Measurements from ENCODE around the gene MAP3K10. TPM values are rescaled to one million over a fixed set of nuclear protein-coding genes. Genes with fewer than 3 reads are reported as not detected.

MAP3K10 gene
- total and polyA plus RNA-seq, 2 donors (not counting 1 experiment from before 2014, with no cell fraction given) = 22.5 to 41.6 TPM

- Mint-ChIP-seq H3K27ac (no peak overlapping the region), H3K4me1 (peaks cover 37% of the 10 kb centered on the region), H3K9me3 (ENCODE audit: insufficient read depth) (no peaks in the 10 kb centered on the region), H3K4me3 (no peak overlapping the region), H3K27me3 (no peaks in the 10 kb centered on the region)
- ChIA-PET POLR2A (no interaction called here), CTCF (interaction anchor here (0.5 kb wide), 1 partner anchor 1689 kb away, joined by 3 read pairs; no protein-coding TSS in a partner anchor)
- no peak overlapping the region for H3K9ac ChIP-seq (ENCODE audit: low read length)
- no peaks in the 10 kb centered on the region for H3K27me3 ChIP-seq (replicated peaks in 1 of 4; ENCODE audit: control extremely low read depth in 1 of 4, control insufficient read depth in 3 of 4, insufficient read depth in 4 of 4, low read length in 3 of 4)
- H3K79me2 ChIP-seq (ENCODE audit: control insufficient read depth, insufficient read depth, low read length) = no peaks in the 10 kb centered on the region
- no peak for TF ChIP-seq EZH2 (IDR thresholded peaks at IDR 0.05; ENCODE audit: borderline replicate concordance, insufficient read depth, low read depth, low read length, poor library complexity, severe bottlenecking)
- TF ChIP-seq CTCF (IDR thresholded peaks at IDR 0.05) = no peak
- no peaks in the 10 kb centered on the region for H3K36me3 ChIP-seq (replicated peaks in 1 of 2; ENCODE audit: control extremely low read depth in 1 of 2, control insufficient read depth in 1 of 2, extremely low read depth in 1 of 2, insufficient read depth in 2 of 2, low read length in 1 of 2)
- H4K20me1 ChIP-seq (ENCODE audit: control insufficient read depth, insufficient read depth, low read length, poor library complexity, severe bottlenecking) = no peaks in the 10 kb centered on the region
- H3K4me3 ChIP-seq (ENCODE audit: control extremely low read depth in 1 of 5, extremely low read depth in 1 of 5, insufficient read depth in 1 of 5, low read depth in 2 of 5, low read length in 4 of 5) = no peak overlapping the region
- 73% methylated on average over 17 of the region's 21 CpGs for WGBS (ENCODE audit: insufficient coverage)
- H2AFZ ChIP-seq (ENCODE audit: insufficient read depth, low read depth, low read length, poor library complexity, severe bottlenecking) = no peak overlapping the region
- peaks cover 0 to 3% (median 0%) of the 10 kb centered on the region in 3 donors for H3K9me3 ChIP-seq (ENCODE audit: control extremely low read depth in 1 of 3, control insufficient read depth in 2 of 3, insufficient read depth in 1 of 3, low read length in 2 of 3)
- no peak overlapping the region for H3K27ac ChIP-seq (ENCODE audit: low read length in 2 of 2)
- peak overlapping the region; percentile 31 for H3K4me2 ChIP-seq (replicated peaks; ENCODE audit: low read depth, low read length, poor library complexity, severe bottlenecking)
- peaks cover 44 to 47% of the 10 kb centered on the region in 2 donors for H3K4me1 ChIP-seq (ENCODE audit: control insufficient read depth in 2 of 2, insufficient read depth in 2 of 2, low read length in 2 of 2)
- no peak for DNase-seq
- intact Hi-C loops (cut with micrococcal nuclease) = no loop called here
- ATAC-seq (ENCODE audit: low read depth) = no peak
Measured at GRCh38 chr19:40147693-40148347, 43.4 kb upstream of the MAP3K10 start.

- H3K9ac ChIP-seq (ENCODE audit: low read length) = no peak overlapping the region
- H3K27ac Mint-ChIP-seq = no peak overlapping the region
- POLR2A ChIA-PET = no interaction called here
- peaks cover 0 to 3% (median 0%) of the 10 kb centered on the region in 3 donors for H3K9me3 ChIP-seq (ENCODE audit: control extremely low read depth in 1 of 3, control insufficient read depth in 2 of 3, insufficient read depth in 1 of 3, low read length in 2 of 3)
- ATAC-seq (ENCODE audit: low read depth) (no peak), DNase-seq (no peak)
- H3K4me1 ChIP-seq (ENCODE audit: control insufficient read depth in 2 of 2, insufficient read depth in 2 of 2, low read length in 2 of 2) = peaks cover 31 to 32% of the 10 kb centered on the region in 2 donors
- no peak for TF ChIP-seq EZH2 (IDR thresholded peaks at IDR 0.05; ENCODE audit: borderline replicate concordance, insufficient read depth, low read depth, low read length, poor library complexity, severe bottlenecking)
- no peak for TF ChIP-seq CTCF (IDR thresholded peaks at IDR 0.05)
- no peaks in the 10 kb centered on the region for H3K27me3 Mint-ChIP-seq
- H2AFZ ChIP-seq (ENCODE audit: insufficient read depth, low read depth, low read length, poor library complexity, severe bottlenecking) = no peak overlapping the region
- H3K36me3 ChIP-seq (replicated peaks in 1 of 2; ENCODE audit: control extremely low read depth in 1 of 2, control insufficient read depth in 1 of 2, extremely low read depth in 1 of 2, insufficient read depth in 2 of 2, low read length in 1 of 2) = no peaks in the 10 kb centered on the region
- CTCF ChIA-PET = interaction anchor here (0.6 kb wide), 1 partner anchor 105 kb away, joined by 3 read pairs; no protein-coding TSS in a partner anchor
- intact Hi-C loops (cut with micrococcal nuclease) = no loop called here
- H3K4me3 Mint-ChIP-seq = no peak overlapping the region
- no peaks in the 10 kb centered on the region for H3K79me2 ChIP-seq (ENCODE audit: control insufficient read depth, insufficient read depth, low read length)
- H3K9me3 Mint-ChIP-seq (ENCODE audit: insufficient read depth) = no peaks in the 10 kb centered on the region
- no peaks in the 10 kb centered on the region for H4K20me1 ChIP-seq (ENCODE audit: control insufficient read depth, insufficient read depth, low read length, poor library complexity, severe bottlenecking)
- H3K4me1 Mint-ChIP-seq = peaks cover 24% of the 10 kb centered on the region
- no peak overlapping the region for H3K4me3 ChIP-seq (ENCODE audit: control extremely low read depth in 1 of 5, extremely low read depth in 1 of 5, insufficient read depth in 1 of 5, low read depth in 2 of 5, low read length in 4 of 5)
- H3K4me2 ChIP-seq (replicated peaks; ENCODE audit: low read depth, low read length, poor library complexity, severe bottlenecking) = no peak overlapping the region
- WGBS (ENCODE audit: insufficient coverage) = no CpG with 5 or more reads among the region's 3 CpGs
- no peak overlapping the region for H3K27ac ChIP-seq (ENCODE audit: low read length in 2 of 2)
- no peaks in the 10 kb centered on the region for H3K27me3 ChIP-seq (replicated peaks in 1 of 4; ENCODE audit: control extremely low read depth in 1 of 4, control insufficient read depth in 3 of 4, insufficient read depth in 4 of 4, low read length in 3 of 4)
Measured at GRCh38 chr19:40149501-40149900, 41.7 kb upstream of the MAP3K10 start.
